ENCODE measurements around the gene TMEM150A.

GRCh38 chr2:85642725-85643124 is 40.2 kb upstream of the TMEM150A start:
- no peak for TF ChIP-seq CTCF (IDR thresholded peaks at IDR 0.05)
- no peak for TF ChIP-seq POLR2A (IDR thresholded peaks at IDR 0.05)

All from testis (tissue), 2 donors.